HEK293T (cell line): ENCODE measurements around the gene GABBR2.

Experiments used
- ARNT ChIP-seq: fragments of 450-650 bp; IDR thresholded peaks from 2 replicates; pipeline ENCODE4 v1.6.1; 2017; ENCODE audit warnings: mild to moderate bottlenecking
- BHLHE40 ChIP-seq: fragments of 450-650 bp; IDR thresholded peaks from 2 replicates; pipeline ENCODE4 v1.6.1; 2016; ENCODE audit warnings: mild to moderate bottlenecking, moderate library complexity, borderline replicate concordance
- CTBP1 ChIP-seq: fragments of 450-650 bp; IDR thresholded peaks from 2 replicates; pipeline ENCODE4 v1.6.1; 2016; ENCODE audit warnings: borderline replicate concordance
- ELF4 ChIP-seq: fragments of 450-650 bp; IDR thresholded peaks from 2 replicates; pipeline ENCODE4 v1.6.1; 2017; ENCODE audit warnings: antibody characterized with exemption
- FOXA1 ChIP-seq: fragments of 450-650 bp; IDR thresholded peaks from 2 replicates; pipeline ENCODE4 v1.6.1; 2016; ENCODE audit warnings: mild to moderate bottlenecking
- FOXM1 ChIP-seq: fragments of 450-650 bp; IDR thresholded peaks from 2 replicates; pipeline ENCODE4 v1.6.1; 2017; ENCODE audit warnings: mild to moderate bottlenecking, borderline replicate concordance
- HDGF ChIP-seq: fragments of 450-650 bp; IDR thresholded peaks from 2 replicates; pipeline ENCODE4 v1.6.1; 2017; ENCODE audit warnings: antibody characterized with exemption, borderline replicate concordance
- L3MBTL2 ChIP-seq: fragments of 450-650 bp; conservative IDR thresholded peaks from 2 replicates; pipeline ENCODE4 v1.6.1; 2016; ENCODE audit warnings: mild to moderate bottlenecking
- NFRKB ChIP-seq: fragments of 450-650 bp; IDR thresholded peaks from 2 replicates; pipeline ENCODE4 v1.6.1; 2016; ENCODE audit warnings: mild to moderate bottlenecking, moderate library complexity
- SP1 ChIP-seq: fragments of 450-650 bp; IDR thresholded peaks from 2 replicates; pipeline ENCODE4 v1.6.1; 2017
- ZNF384 ChIP-seq: fragments of 450-650 bp; IDR thresholded peaks from 2 replicates; pipeline ENCODE4 v1.6.1; 2016
- TF ChIP-seq, protein P1 (sequence below): fragments of 450-650 bp; IDR thresholded peaks from 2 replicates; pipeline ENCODE4 v1.6.1; 2016

GRCh38 chr9:98323831-98324135 is 385.0 kb downstream of the GABBR2 start:
- no peak for TF ChIP-seq NFRKB
- TF ChIP-seq, protein P1, sequence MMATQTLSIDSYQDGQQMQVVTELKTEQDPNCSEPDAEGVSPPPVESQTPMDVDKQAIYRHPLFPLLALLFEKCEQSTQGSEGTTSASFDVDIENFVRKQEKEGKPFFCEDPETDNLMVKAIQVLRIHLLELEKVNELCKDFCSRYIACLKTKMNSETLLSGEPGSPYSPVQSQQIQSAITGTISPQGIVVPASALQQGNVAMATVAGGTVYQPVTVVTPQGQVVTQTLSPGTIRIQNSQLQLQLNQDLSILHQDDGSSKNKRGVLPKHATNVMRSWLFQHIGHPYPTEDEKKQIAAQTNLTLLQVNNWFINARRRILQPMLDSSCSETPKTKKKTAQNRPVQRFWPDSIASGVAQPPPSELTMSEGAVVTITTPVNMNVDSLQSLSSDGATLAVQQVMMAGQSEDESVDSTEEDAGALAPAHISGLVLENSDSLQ: no peak
- TF ChIP-seq FOXA1: no peak
- TF ChIP-seq L3MBTL2: no peak
- no peak for TF ChIP-seq SP1
- no peak for TF ChIP-seq CTBP1
- no peak for TF ChIP-seq ZNF384
- TF ChIP-seq ELF4: no peak
- TF ChIP-seq HDGF: no peak
- no peak for TF ChIP-seq ARNT
- TF ChIP-seq BHLHE40: no peak
- no peak for TF ChIP-seq FOXM1
